Natural killer cell (primary cell): ENCODE results near the gene ACAP3. TPM values are rescaled to one million over a fixed set of nuclear protein-coding genes. Genes with fewer than 3 reads are reported as not detected.
A peak's percentile ranks its signal among the peaks of the same experiment; 100 is the strongest.

Experiments used
- ATAC-seq, 3 donors: fragments of 150-1000 bp in 2 of 3; fragments of 200-7000 bp in 1 of 3; cut with Tn5 transposase; 1 replicate in 1 of 3; 2 replicates in 2 of 3; pipeline ENCODE4 v1.10.0; 2021; ENCODE audit warnings: mild to moderate bottlenecking in 2 of 3, moderate library complexity in 2 of 3
- DNase-seq, 2 donors: peaks; one replicate each; pipeline versions ENCODE4 v3.0.0 to v3.0.0-alpha.2; 2013 to 2021; ENCODE audit warnings: mixed read lengths in 1 of 2
- H3K27ac ChIP-seq: one replicate; pipeline ENCODE4 v1.5.1; 2013; ENCODE audit warnings: mild to moderate bottlenecking, low read length
- H3K27me3 ChIP-seq: one replicate; pipeline ENCODE4 v1.6.1; 2013; ENCODE audit warnings: low read length; ENCODE audit not compliant: control insufficient read depth, insufficient read depth
- H3K36me3 ChIP-seq: one replicate; pipeline ENCODE4 v1.6.1; 2013; ENCODE audit warnings: low read length; ENCODE audit not compliant: control insufficient read depth, insufficient read depth
- H3K4me1 ChIP-seq: one replicate; pipeline ENCODE4 v1.6.1; 2013; ENCODE audit warnings: low read length; ENCODE audit not compliant: control insufficient read depth, insufficient read depth
- H3K4me3 ChIP-seq: one replicate; pipeline ENCODE4 v1.5.1; 2013; ENCODE audit warnings: low read length
- H3K9me3 ChIP-seq: one replicate; pipeline ENCODE4 v1.6.1; 2013; ENCODE audit warnings: low read length; ENCODE audit not compliant: control insufficient read depth, insufficient read depth
- H3K27ac Mint-ChIP-seq, 2 donors: one replicate each; pipeline ENCODE4 v1.8.0; 2022; ENCODE audit warnings: mild to moderate bottlenecking in 2 of 2, mixed read lengths in 2 of 2, moderate library complexity in 1 of 2
- H3K27me3 Mint-ChIP-seq, 2 donors: one replicate each; pipeline ENCODE4 v1.8.0; 2022; ENCODE audit warnings: low read depth in 2 of 2, mixed read lengths in 2 of 2
- H3K36me3 Mint-ChIP-seq: one replicate; pipeline ENCODE4 v1.8.0; 2022; ENCODE audit warnings: mixed read lengths
- H3K4me1 Mint-ChIP-seq, 2 donors: one replicate each; pipeline ENCODE4 v1.8.0; 2022; ENCODE audit warnings: mixed read lengths in 2 of 2
- H3K4me3 Mint-ChIP-seq: one replicate; pipeline ENCODE4 v1.8.0; 2022; ENCODE audit warnings: mild to moderate bottlenecking, moderate library complexity, mixed read lengths
- H3K9me3 Mint-ChIP-seq, 2 donors: one replicate each; pipeline ENCODE4 v1.8.0; 2022; ENCODE audit warnings: mixed read lengths in 2 of 2
- WGBS: methylation state at CpG from one replicate; pipeline ENCODE4 v1.1.7; 2013; ENCODE audit warnings: missing lambda C conversion rate; ENCODE audit not compliant: insufficient coverage; 5-methylcytosine and 5-hydroxymethylcytosine counted together
- intact Hi-C: fragments of 100-400 bp; cut with micrococcal nuclease; formaldehyde crosslinking; loops from one replicate; pipeline ENCODE4 v1.14.2; 2022
- total RNA-seq, 4 donors: library from RNA; stranded (reverse); fragments of 120-200 nt in 1 of 4; gene quantifications; one replicate each; pipeline versions ENCODE4 v1.2.3 to v1.2.4, GENCODE V29; 2013 to 2022
- TF ChIP-seq, protein P1 (sequence below): fragments of 200-600 bp; IDR thresholded peaks from one replicate; pipeline ENCODE4 v1.8.0; 2022; ENCODE audit warnings: antibody characterized with exemption

ACAP3 gene
- total RNA-seq, 3 donors from 2014 or later (not counting 1 experiment from before 2014, with no cell fraction given), result 56.1 to 59.7 (median 59.0) TPM

DNA sequence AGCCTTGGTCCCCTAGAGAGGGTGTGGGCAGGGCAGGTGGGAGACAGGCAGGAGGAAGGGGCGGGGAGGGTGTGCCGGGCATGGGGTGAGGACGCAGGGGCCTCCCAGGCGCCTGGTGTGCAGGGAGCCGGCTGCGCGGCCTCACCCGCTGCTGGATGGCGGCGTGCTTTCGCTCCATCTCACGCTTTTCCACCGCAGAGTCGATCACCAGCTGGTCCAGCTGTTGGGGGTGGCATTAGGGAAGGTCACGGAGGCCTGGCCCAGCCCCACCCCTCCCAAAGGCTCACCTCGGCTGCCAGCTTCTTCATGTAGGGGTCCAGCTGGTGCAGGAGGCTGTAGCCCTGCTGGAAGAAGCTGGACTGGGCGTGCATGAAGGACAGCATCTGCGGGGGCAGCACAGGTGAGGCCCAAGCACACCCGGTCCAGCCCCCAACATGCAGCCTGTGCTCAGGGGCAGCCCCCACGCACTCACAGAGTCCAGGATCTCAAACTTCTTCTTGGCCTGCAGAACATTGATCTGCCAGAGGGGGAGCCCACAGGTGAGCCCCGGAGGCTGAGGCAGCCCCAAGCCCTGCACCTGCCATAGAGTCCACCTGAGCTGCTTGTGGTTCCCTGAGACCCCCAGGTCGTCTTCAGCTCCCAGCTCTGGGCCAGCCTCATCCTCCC lies 7.9 kb downstream of the ACAP3 start:
- Histone ChIP-seq H3K4me1 (peaks cover 11% of the 10 kb centered on the region), H3K9me3 (no peaks in the 10 kb centered on the region), H3K4me3 (no peak overlapping the region), H3K27me3 (no peaks in the 10 kb centered on the region), H3K27ac (no peak overlapping the region), H3K36me3 (no peaks in the 10 kb centered on the region)
- Mint-ChIP-seq H3K27me3 (no peaks in the 10 kb centered on the region), H3K4me1 (peaks cover 0 to 3% of the 10 kb centered on the region in 2 donors), H3K4me3 (no peak overlapping the region), H3K36me3 (no peaks in the 10 kb centered on the region), H3K9me3 (no peaks in the 10 kb centered on the region), H3K27ac (no peak overlapping the region)
- WGBS, result 91% methylated on average over 22 of the region's 22 CpGs
- TF ChIP-seq, protein P1, sequence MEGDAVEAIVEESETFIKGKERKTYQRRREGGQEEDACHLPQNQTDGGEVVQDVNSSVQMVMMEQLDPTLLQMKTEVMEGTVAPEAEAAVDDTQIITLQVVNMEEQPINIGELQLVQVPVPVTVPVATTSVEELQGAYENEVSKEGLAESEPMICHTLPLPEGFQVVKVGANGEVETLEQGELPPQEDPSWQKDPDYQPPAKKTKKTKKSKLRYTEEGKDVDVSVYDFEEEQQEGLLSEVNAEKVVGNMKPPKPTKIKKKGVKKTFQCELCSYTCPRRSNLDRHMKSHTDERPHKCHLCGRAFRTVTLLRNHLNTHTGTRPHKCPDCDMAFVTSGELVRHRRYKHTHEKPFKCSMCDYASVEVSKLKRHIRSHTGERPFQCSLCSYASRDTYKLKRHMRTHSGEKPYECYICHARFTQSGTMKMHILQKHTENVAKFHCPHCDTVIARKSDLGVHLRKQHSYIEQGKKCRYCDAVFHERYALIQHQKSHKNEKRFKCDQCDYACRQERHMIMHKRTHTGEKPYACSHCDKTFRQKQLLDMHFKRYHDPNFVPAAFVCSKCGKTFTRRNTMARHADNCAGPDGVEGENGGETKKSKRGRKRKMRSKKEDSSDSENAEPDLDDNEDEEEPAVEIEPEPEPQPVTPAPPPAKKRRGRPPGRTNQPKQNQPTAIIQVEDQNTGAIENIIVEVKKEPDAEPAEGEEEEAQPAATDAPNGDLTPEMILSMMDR, result peak; percentile 36
- DNase-seq (peak in 1 of 2 donors; percentile 55), ATAC-seq (peak in 2 of 3 donors; percentile 46 to 48)
- intact Hi-C loops, result no loop called here

GRCh38 chr1:1298861-1299685 lies 8.7 kb downstream of the ACAP3 start:
- no peaks in the 10 kb centered on the region for H3K36me3 ChIP-seq
- ATAC-seq (peak in 1 of 3 donors; percentile 46), DNase-seq (no peak)
- intact Hi-C loops, result no loop called here
- TF ChIP-seq, protein P1, result no peak
- H3K4me3 ChIP-seq, result no peak overlapping the region
- H3K27ac ChIP-seq, result no peak overlapping the region
- H3K4me1 Mint-ChIP-seq, result peaks cover 0 to 3% of the 10 kb centered on the region in 2 donors
- no peaks in the 10 kb centered on the region for H3K9me3 ChIP-seq
- H3K36me3 Mint-ChIP-seq, result no peaks in the 10 kb centered on the region
- no peaks in the 10 kb centered on the region for H3K27me3 ChIP-seq
- no peak overlapping the region for H3K4me3 Mint-ChIP-seq
- 82% methylated on average over 28 of the region's 30 CpGs for WGBS
- peaks cover 4% of the 10 kb centered on the region for H3K4me1 ChIP-seq
- H3K27ac Mint-ChIP-seq, result no peak overlapping the region
- H3K27me3 Mint-ChIP-seq, result no peaks in the 10 kb centered on the region
- no peaks in the 10 kb centered on the region for H3K9me3 Mint-ChIP-seq

DNA sequence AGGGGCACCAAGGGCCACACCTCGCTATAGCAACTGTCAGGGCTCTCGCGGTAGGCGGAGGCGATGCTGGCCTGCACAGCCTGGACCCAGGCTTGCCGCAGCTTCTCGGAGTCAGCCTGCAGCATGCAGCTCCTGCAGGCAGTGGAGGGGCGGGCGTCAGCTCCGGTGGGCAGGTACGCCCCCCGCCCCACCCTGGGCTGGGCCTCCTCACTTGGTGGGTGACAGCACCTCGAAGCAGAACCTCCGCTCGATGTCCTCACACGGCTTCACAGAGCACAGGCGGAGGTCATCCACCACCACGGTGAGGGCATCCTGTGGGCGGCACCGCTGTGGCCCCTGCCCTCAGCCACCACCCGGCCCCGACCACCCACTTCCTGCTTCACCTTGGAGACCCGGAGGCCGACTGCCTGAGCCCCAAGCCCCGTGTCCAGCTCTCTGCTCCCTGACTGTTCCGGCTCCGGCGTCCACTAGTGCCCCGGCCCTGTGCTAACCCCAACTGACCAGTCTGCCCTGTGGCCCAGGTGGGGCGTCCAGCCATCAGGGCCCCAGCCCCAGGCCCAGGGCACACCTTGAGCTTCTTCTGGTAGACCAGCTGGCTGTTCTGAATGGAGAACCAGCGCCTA lies 9.8 kb downstream of the ACAP3 start:
- no peak overlapping the region for H3K4me3 ChIP-seq
- ATAC-seq, result no peak
- H3K9me3 Mint-ChIP-seq, result no peaks in the 10 kb centered on the region
- H3K36me3 ChIP-seq, result no peaks in the 10 kb centered on the region
- no peak overlapping the region for H3K4me3 Mint-ChIP-seq
- H3K27me3 ChIP-seq, result no peaks in the 10 kb centered on the region
- no peak overlapping the region for H3K27ac Mint-ChIP-seq
- no peaks in the 10 kb centered on the region for H3K36me3 Mint-ChIP-seq
- H3K27ac ChIP-seq, result no peak overlapping the region
- WGBS, result 84% methylated on average over 31 of the region's 31 CpGs
- intact Hi-C loops, result no loop called here
- H3K9me3 ChIP-seq, result no peaks in the 10 kb centered on the region
- TF ChIP-seq, protein P1, result no peak
- DNase-seq, result no peak
- H3K27me3 Mint-ChIP-seq, result no peaks in the 10 kb centered on the region
- H3K4me1 ChIP-seq, result peaks cover 4% of the 10 kb centered on the region
- peaks cover 0 to 3% of the 10 kb centered on the region in 2 donors for H3K4me1 Mint-ChIP-seq
